Endothelial cell of umbilical vein (primary cell): ENCODE results near the gene FAM3B. TPM values are rescaled to one million over a fixed set of nuclear protein-coding genes. Genes with fewer than 3 reads are reported as not detected.

Source experiments
- BruUV-seq: library from RNA; stranded (reverse); fragments of 400-500 nt; replicated peaks from 2 replicates; lab custom pipeline; 2021; lab: Mats Ljungman, UMichigan
- CTCF ChIA-PET: fragments of 300-600, 350-600 bp; sonication (Branson Sonifier 250); formaldehyde crosslinking; loops from one replicate; lab custom pipeline; 2021; ENCODE audit warnings: antibody characterized with exemption, inconsistent platforms; lab: Charles Lee
- POLR2A ChIA-PET: fragments of 300-600, 350-600 bp; sonication (Branson Sonifier 250); formaldehyde crosslinking; loops from one replicate; lab custom pipeline; 2021; ENCODE audit warnings: antibody characterized with exemption, inconsistent platforms; lab: Charles Lee
- DNase-seq: peaks from one replicate; pipeline ENCODE4 v3.0.0-alpha.2; 2011; ENCODE audit warnings: low read depth, low spot score
- FAIRE-seq: peaks from 2 replicates; lab custom pipeline; 2011; peaks lifted over from hg19 to GRCh38; lab: Jason Lieb, UNC
- H2AFZ ChIP-seq: 2 replicates; pipeline ENCODE4 v1.6.0; 2012; ENCODE audit warnings: low read depth, low read length, control low read depth, inconsistent platforms
- H3K27ac ChIP-seq: 2 replicates; pipeline ENCODE4 v1.5.1; 2011; ENCODE audit warnings: low read depth, mild to moderate bottlenecking, control low read depth, low read length, moderate library complexity; ENCODE audit not compliant: insufficient read depth
- H3K27me3 ChIP-seq, 2 experiments: 2 replicates each; pipeline versions ENCODE4 v1.6.0 to v1.6.1; 2011; ENCODE audit warnings: low read length in 2 of 2, mixed read lengths in 1 of 2; ENCODE audit not compliant: control insufficient read depth in 2 of 2, insufficient read depth in 2 of 2
- H3K36me3 ChIP-seq, 2 experiments: 2 replicates in 1 of 2; 3 replicates in 1 of 2; pipeline ENCODE4 v1.5.1; 2011; ENCODE audit warnings: low read length in 2 of 2, mild to moderate bottlenecking in 1 of 2, moderate library complexity in 1 of 2; ENCODE audit not compliant: control insufficient read depth in 2 of 2, insufficient read depth in 2 of 2; ENCODE audit errors: extremely low read depth in 1 of 2
- H3K4me1 ChIP-seq: 3 replicates; pipeline ENCODE4 v1.5.1; 2011; ENCODE audit warnings: mild to moderate bottlenecking, low read length; ENCODE audit not compliant: control insufficient read depth, insufficient read depth; ENCODE audit errors: extremely low read depth
- H3K4me2 ChIP-seq: 2 replicates; pipeline ENCODE4 v1.6.1; 2011; ENCODE audit warnings: low read length, control low read depth, mixed read lengths; ENCODE audit not compliant: insufficient read depth
- H3K4me3 ChIP-seq, 3 experiments: fragments of 200-600 bp in 1 of 3; sonication (generic), shearing (Covaris generic) in 1 of 3; replicated peaks in 1 of 3; 2 replicates each; pipeline ENCODE4 v1.5.1; 2011 to 2016; ENCODE audit warnings: control low read depth in 3 of 3, low read length in 3 of 3, mild to moderate bottlenecking in 2 of 3, inconsistent platforms in 1 of 3, low read depth in 1 of 3, moderate library complexity in 1 of 3; ENCODE audit not compliant: insufficient read depth in 1 of 3
- H3K79me2 ChIP-seq: 2 replicates; pipeline ENCODE4 v1.6.0; 2012; ENCODE audit warnings: low read length, inconsistent platforms; ENCODE audit not compliant: control insufficient read depth, insufficient read depth
- H3K9ac ChIP-seq: replicated peaks from 2 replicates; pipeline ENCODE3; 2011; ENCODE audit warnings: low read length, control low read depth; ENCODE audit not compliant: insufficient read depth; ENCODE audit errors: extremely low read depth
- H3K9me1 ChIP-seq: replicated peaks from 3 replicates; pipeline ENCODE4 v1.6.0; 2011; ENCODE audit warnings: mild to moderate bottlenecking, low read length; ENCODE audit not compliant: control insufficient read depth, insufficient read depth; ENCODE audit errors: extremely low read depth
- H3K9me3 ChIP-seq: replicated peaks from 2 replicates; pipeline ENCODE4 v1.5.1; 2012; ENCODE audit warnings: low read length, inconsistent platforms; ENCODE audit not compliant: control insufficient read depth, insufficient read depth
- H4K20me1 ChIP-seq: replicated peaks from 2 replicates; pipeline ENCODE3; 2011; ENCODE audit warnings: mild to moderate bottlenecking, low read length; ENCODE audit not compliant: control insufficient read depth, insufficient read depth; ENCODE audit errors: extremely low read depth
- CTCF ChIP-seq, 2 donors: IDR thresholded peaks; 1 replicate in 1 of 2; 2 replicates in 1 of 2; pipeline ENCODE4 v1.5.1; 2011; ENCODE audit warnings: low read length in 2 of 2, mild to moderate bottlenecking in 2 of 2, moderate library complexity in 2 of 2, control low read depth in 1 of 2, inconsistent platforms in 1 of 2, low read depth in 1 of 2; ENCODE audit not compliant: insufficient read depth in 1 of 2; ENCODE audit errors: extremely low read depth in 1 of 2
- EZH2 ChIP-seq: IDR thresholded peaks from 2 replicates; pipeline ENCODE4 v1.6.1; 2012; ENCODE audit warnings: borderline replicate concordance, low read depth, mild to moderate bottlenecking, moderate library complexity, low read length, inconsistent platforms; ENCODE audit not compliant: severe bottlenecking
- FOS ChIP-seq: IDR thresholded peaks from 2 replicates; pipeline ENCODE4 v1.6.1; 2011; ENCODE audit warnings: mild to moderate bottlenecking, low read length, moderate library complexity, borderline replicate concordance; ENCODE audit not compliant: insufficient read depth
- GATA2 ChIP-seq: IDR thresholded peaks from 2 replicates; pipeline ENCODE4 v1.7.0; 2011; ENCODE audit warnings: low read depth, mild to moderate bottlenecking, moderate library complexity, mixed read lengths, low read length; ENCODE audit not compliant: insufficient read length, insufficient read depth
- JUN ChIP-seq: IDR thresholded peaks from 2 replicates; pipeline ENCODE4 v1.6.1; 2011; ENCODE audit warnings: borderline replicate concordance, low read depth; ENCODE audit not compliant: insufficient read length, insufficient read depth
- MAX ChIP-seq: IDR thresholded peaks from 2 replicates; pipeline ENCODE4 v1.6.1; 2011; ENCODE audit not compliant: insufficient read depth, insufficient read length
- MYC ChIP-seq: IDR thresholded peaks from one replicate; pipeline ENCODE4 v1.6.1; 2011; ENCODE audit warnings: mild to moderate bottlenecking, low read depth, low read length
- POLR2A ChIP-seq: IDR thresholded peaks from 2 replicates; pipeline ENCODE4 v1.6.1; 2012; ENCODE audit warnings: low read depth, mild to moderate bottlenecking, control low read depth, low read length
- POLR2AphosphoS5 ChIP-seq: IDR thresholded peaks from 2 replicates; pipeline ENCODE4 v1.6.1; 2012; ENCODE audit warnings: low read depth, mild to moderate bottlenecking, control low read depth, low read length, moderate library complexity; ENCODE audit not compliant: insufficient read depth
- dilution Hi-C: fragments of 300-500 bp; cut with MboI; formaldehyde crosslinking; loops from one replicate; pipeline ENCODE4 v1.15.0; 2019; ENCODE audit warnings: low sequenced_read_pairs; ENCODE audit not compliant: extremely low pct_ligation_motif_present
- intact Hi-C: fragments of 100-400 bp; cut with micrococcal nuclease; formaldehyde crosslinking; loops from one replicate; pipeline ENCODE4 v1.10.0; 2022
- polyA plus RNA-seq, 4 experiments: library from polyadenylated mRNA; depleted of rRNA in 3 of 4; stranded (reverse) in 3 of 4; unstranded in 1 of 4; fragments of >200 nt; gene quantifications; 2 replicates each; pipeline versions ENCODE4 v1.2.1 to v1.2.3, GENCODE V29; 2011 to 2012; ENCODE audit warnings: missing spikeins in 1 of 4
- total RNA-seq: library from RNA; stranded (reverse); gene quantifications from 2 replicates; pipeline ENCODE4 v1.2.3, GENCODE V29; 2021

The FAM3B gene
- total and polyA plus RNA-seq, 2 donors (not counting 3 experiments of a cell fraction or from before 2014, with no cell fraction given): not detected

GRCh38 chr21:41338455-41338854, 21.9 kb downstream of the FAM3B start:
- no peak for FAIRE-seq
- Histone ChIP-seq H3K4me3 (no peak overlapping the region), H3K9me3 (no peaks in the 10 kb centered on the region), H3K36me3 (no peaks in the 10 kb centered on the region), H3K27ac (no peak overlapping the region), H2AFZ (no peak overlapping the region), H3K79me2 (no peaks in the 10 kb centered on the region), H4K20me1 (no peaks in the 10 kb centered on the region), H3K4me2 (no peak overlapping the region), H3K27me3 (no peaks in the 10 kb centered on the region), H3K9me1 (no peaks in the 10 kb centered on the region), H3K4me1 (no peaks in the 10 kb centered on the region), H3K9ac (no peak overlapping the region)
- ChIA-PET CTCF (no interaction called here), POLR2A (no interaction called here)
- no peak for TF ChIP-seq CTCF (IDR thresholded peaks at IDR 0.05; ENCODE audit: extremely low read depth in 1 of 2, insufficient read depth in 1 of 2, low read depth in 1 of 2, low read length in 2 of 2)
- TF ChIP-seq MYC: no peak
- no peak for TF ChIP-seq JUN
- no peak for TF ChIP-seq EZH2
- no peak for TF ChIP-seq POLR2A
- no peak for TF ChIP-seq MAX
- TF ChIP-seq FOS: no peak
- TF ChIP-seq GATA2: no peak
- no peak for TF ChIP-seq POLR2AphosphoS5
- BruUV-seq: no TSS peak
- DNase-seq: no peak
- intact Hi-C loops: no loop called here
- dilution Hi-C loops: no loop called here
